ENCODE measurements around the gene SEPTIN5.
"Not testable (repeated sequence)": the region's sequence is repeated elsewhere in the genome, so short reads cannot be mapped to it uniquely, and the experiment has no call there.

The SEPTIN5 gene

DNA sequence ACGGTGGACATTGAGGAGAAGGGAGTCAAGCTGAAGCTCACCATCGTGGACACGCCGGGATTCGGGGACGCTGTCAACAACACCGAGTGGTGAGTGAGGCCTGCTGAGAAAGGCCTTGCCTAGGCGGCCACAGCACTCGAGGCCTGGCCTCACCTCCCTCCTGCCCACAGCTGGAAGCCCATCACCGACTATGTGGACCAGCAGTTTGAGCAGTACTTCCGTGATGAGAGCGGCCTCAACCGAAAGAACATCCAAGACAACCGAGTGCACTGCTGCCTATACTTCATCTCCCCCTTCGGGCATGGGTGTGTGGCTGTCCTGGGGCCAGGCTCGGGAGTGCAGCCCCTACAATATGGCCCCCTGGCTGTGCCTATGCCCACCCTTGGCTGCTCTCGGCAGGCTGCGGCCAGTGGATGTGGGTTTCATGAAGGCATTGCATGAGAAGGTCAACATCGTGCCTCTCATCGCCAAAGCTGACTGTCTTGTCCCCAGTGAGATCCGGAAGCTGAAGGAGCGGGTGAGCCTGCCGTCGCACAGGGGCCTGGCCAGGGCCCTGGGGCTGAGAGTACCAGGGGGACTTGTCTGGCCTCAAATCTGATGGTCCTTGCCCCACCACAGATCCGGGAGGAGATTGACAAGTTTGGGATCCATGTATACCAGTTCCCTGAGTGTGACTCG lies 6.0 kb downstream of the SEPTIN5 start:
- DNase-seq (ENCODE audit: low read depth): no peak

GRCh38 chr22:19720999-19721329 lies 6.7 kb downstream of the SEPTIN5 start:
- DNase-seq (ENCODE audit: low read depth): no peak

DNA sequence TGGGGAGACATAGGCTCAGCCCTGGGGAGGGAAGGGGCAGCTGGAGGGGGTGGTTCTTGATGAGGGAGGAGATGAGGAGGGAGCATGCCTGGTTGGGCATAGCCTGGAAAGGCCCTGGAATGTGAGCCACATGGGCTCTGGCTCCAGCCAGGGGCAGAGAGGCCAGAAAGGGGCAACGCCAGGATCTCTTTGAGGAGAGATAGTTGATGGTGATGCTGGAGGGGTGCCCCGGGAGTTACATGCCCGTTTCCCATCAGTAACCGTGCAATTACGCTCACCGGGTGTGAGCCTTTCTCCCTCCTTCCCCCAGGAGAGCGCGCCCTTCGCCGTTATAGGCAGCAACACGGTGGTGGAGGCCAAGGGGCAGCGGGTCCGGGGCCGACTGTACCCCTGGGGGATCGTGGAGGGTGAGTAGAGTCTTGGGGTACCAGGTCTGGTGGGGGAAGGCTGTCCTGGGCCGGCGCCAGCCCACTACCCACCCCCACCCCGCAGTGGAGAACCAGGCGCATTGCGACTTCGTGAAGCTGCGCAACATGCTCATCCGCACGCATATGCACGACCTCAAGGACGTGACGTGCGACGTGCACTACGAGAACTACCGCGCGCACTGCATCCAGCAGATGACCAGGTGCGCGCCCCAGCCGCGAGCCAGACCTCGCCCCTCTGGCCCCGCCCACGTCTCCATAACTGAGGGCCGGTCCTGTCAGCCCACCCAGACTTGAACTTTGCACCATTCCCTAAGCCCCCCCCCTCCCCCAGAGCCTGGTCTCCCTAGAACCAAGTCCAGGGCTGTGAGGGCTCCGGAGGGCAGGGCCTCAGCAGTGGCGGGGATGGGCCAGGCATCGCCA lies 7.3 kb downstream of the SEPTIN5 start:
- no peak for DNase-seq (ENCODE audit: low read depth)

DNA sequence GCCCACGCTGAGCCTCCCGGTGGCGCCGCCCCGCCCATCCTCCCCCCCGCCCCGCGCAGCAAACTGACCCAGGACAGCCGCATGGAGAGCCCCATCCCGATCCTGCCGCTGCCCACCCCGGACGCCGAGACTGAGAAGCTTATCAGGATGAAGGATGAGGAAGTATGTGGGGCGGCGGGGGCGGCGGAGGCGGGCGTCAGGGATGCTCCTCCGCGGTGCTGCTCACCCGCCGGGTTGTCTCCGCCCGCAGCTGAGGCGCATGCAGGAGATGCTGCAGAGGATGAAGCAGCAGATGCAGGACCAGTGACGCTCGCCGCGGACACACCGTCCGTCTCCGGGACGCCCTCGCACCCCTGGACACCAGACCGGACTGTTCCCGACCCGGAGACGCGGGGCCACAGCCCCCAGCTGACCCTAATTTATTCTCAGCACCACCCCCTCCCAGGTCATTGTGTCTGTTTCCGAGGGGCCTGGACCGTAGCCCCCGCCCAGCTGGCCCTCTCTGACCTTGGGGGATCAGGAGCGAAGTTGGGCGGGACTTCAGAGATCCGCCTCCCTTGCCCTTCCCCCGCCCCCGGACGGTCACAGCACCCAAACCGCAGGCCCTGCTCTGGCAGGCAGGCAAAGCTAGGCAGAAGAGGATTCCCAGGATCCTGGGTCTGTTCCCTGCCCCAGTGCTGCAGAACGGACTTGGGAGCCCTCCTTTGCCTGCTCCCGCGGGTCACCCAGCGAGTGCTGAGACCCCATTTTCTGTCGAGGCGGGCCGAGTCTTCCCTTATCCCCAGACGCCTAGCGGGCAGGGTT lies 8.1 kb downstream of the SEPTIN5 start:
- no peak for DNase-seq (ENCODE audit: low read depth)

GRCh38 chr22:19722982-19723231 lies 8.6 kb downstream of the SEPTIN5 start:
- DNase-seq (ENCODE audit: low read depth): no peak

GRCh38 chr22:19723232-19723982 lies 9.1 kb downstream of the SEPTIN5 start, which contains the start of gene GP1BB:
GP1BB (plus strand) TSS chr22:19723539; CDS start chr22:19723570, 31 bp downstream.
- no peak for DNase-seq (ENCODE audit: low read depth)

DNA sequence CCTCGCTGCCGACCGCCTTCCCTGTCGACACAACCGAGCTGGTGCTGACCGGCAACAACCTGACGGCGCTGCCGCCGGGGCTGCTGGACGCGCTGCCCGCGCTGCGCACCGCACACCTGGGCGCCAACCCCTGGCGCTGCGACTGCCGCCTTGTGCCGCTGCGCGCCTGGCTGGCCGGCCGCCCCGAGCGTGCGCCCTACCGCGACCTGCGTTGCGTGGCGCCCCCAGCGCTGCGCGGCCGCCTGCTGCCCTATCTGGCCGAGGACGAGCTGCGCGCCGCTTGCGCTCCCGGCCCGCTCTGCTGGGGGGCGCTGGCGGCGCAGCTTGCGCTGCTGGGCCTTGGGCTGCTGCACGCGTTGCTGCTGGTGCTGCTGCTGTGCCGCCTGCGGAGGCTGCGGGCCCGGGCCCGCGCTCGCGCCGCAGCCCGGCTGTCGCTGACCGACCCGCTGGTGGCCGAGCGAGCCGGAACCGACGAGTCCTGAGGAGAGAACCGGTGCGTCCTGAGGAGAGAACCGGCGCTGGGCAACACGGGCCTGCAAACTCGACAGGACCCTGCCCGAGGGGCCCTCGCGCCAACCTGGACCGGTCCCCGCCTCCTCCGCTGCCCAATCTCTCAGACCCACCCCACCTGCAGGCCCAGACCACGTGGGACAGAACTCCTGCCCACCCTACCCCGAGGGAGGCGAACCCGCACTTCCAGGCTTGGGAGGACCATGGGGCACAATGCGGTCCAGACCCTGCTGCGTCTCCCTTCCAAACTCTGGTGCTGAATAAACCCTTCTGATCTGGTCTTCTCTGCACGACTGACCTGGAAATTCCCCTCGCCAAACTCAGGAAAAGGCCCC lies 9.9 kb downstream of the SEPTIN5 start:
- DNase-seq (ENCODE audit: low read depth): no peak

GRCh38 chr22:19724927-19725661 lies 10.8 kb downstream of the SEPTIN5 start:
- DNase-seq (ENCODE audit: low read depth): no peak

DNA sequence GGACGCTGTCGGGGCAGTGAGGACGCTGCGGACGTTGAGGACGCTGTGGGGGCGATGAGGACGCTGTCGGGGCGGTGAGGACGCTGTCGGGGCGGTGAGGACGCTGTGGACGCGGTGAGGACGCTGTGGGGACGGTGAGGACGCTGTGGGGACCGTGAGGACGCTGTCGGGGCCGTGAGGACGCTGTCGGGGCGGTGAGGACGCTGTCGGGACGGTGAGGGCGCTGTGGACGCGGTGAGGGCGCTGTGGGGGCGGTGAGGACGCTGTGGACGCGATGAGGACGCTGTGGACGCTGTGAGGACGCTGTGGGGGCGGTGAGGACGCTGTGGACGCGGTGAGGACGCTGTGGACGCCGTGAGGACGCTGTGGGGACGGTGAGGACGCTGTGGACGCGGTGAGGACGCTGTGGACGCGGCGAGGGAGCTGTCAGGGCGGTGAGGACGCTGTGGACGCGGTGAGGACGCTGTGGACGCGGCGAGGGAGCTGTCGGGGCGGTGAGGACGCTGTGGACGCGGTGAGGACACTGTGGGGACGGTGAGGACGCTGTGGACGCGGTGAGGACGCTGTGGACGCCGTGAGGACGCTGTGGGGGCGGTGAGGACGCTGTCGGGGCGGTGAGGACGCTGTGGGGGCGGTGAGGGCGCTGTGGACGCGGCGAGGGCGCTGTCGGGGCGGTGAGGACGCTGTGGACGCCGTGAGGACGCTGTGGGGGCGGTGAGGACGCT lies 11.9 kb downstream of the SEPTIN5 start:
- DNase-seq (ENCODE audit: low read depth): not testable (repeated sequence)

GRCh38 chr22:19727310-19728150 lies 13.2 kb downstream of the SEPTIN5 start:
- DNase-seq (ENCODE audit: low read depth): no peak

DNA sequence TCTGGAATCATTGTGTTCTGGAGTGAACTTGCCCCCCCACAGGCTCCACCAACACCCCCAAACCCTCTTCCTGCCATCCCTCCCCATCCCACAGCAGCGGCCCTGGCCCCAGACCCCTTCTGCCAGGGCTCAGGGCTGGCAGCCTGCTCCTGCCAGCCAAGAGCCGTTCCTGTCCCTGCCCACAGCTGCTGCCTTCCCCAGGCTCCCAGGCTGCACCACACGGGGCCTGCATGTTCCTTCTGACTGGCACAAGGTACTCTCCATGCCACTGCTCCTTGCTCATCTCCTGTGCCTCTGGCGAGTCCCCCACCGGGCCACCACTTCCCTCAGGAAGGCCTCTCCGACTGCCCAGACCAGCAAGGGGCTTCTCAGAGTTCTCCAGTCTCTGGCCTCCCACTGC lies 14.0 kb downstream of the SEPTIN5 start:
- no peak for DNase-seq (ENCODE audit: low read depth)

- DNase-seq (ENCODE audit: low read depth): no peak
Measured at GRCh38 chr22:19728836-19729235, 14.5 kb downstream of the SEPTIN5 start.

DNA sequence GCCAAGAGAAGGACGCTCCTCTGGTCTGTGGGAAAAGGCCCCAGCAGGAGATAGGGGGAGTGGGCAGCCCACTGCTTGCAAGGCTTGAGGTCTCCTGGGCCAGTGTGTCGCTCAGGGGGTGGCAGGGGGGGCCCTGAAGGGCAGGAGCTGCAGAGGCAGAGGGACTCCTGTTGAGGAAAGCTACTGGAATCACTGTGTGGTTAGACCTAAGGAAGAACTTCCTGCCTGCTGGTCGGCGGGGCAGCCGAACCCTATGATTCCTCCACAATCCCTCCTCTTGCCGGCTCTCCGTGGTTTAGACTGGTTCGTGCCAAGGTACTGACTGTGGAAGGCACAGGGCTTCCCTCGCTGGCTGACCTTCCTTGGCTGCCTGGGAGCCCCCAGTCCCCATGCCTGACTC lies 15.2 kb downstream of the SEPTIN5 start:
- DNase-seq (ENCODE audit: low read depth): peak; percentile 23

- no peak for DNase-seq (ENCODE audit: low read depth)
Measured at GRCh38 chr22:19730198-19730597, 15.9 kb downstream of the SEPTIN5 start.

DNA sequence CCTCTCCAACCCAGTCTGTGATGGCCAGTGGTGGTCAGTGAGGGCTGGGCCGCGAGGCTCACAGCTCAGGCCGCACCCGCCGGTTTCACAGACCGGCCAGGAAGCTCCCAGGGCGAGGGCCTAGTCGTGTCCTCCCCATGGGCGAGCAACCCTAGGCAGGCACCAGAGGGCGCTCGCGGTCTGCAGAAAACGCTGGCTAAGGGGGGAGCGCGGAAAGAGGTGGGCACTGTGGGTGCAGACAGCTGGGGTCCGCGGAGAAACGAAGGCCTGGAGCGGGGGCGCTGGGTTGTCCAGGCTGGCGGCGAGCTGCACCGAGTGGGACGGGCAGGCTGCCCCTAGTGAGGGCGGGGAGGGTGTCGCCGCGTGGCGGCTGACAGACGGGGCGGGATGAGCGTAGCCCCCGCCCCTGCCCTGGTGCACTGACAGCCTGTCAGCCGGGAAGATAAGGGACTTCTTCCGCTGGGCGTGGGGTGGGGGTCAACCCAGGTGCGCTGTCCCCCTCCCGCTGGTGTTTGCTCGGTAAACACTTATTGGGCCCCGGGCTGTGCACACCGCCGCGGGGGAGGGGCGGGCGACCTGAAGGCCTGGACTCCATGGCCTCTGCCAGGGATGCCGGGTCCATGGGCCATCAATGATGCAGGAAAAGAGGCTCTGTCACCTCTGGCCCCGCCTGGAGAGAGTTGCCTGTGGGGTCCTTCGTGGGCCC lies 16.5 kb downstream of the SEPTIN5 start:
- DNase-seq (ENCODE audit: low read depth): peak; percentile 84

DNA sequence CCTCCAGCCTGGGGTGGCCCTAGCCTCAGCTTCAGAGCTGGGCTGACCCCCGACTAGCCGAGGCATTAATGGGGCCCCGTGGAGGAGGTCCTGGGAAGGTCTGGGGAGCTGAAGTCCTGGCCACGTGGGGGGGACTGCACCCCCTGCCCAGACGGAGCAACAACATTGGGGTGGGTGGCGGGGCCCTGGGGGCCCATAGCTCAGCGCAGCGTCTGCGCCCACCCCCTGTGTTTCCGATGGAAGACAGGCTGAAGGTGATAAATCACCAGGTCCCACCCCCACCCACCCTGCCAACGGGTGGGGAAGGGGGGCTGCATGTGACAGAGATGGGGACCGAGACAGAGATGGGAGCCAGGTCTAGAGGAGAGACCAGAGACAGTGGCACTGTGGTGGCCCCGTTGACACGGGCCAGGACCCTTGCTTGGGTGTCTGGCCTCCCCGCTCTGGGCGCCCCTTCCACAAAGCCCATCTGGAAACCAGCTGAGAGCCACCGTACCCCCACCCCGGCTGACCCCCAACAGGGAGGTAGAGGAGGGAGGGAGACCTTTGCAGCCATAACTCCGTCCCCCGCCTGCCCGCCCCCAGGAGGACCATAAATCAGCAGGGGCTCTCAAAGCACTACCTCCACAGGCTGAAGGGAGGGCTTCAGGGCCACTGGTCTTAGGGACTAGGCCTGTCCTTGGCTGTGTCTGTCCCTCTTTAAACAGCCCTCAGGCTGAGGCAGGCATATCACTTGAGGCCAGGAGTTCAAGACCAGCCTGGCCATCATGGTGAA lies 17.2 kb downstream of the SEPTIN5 start:
- DNase-seq (ENCODE audit: low read depth): no peak

DNA sequence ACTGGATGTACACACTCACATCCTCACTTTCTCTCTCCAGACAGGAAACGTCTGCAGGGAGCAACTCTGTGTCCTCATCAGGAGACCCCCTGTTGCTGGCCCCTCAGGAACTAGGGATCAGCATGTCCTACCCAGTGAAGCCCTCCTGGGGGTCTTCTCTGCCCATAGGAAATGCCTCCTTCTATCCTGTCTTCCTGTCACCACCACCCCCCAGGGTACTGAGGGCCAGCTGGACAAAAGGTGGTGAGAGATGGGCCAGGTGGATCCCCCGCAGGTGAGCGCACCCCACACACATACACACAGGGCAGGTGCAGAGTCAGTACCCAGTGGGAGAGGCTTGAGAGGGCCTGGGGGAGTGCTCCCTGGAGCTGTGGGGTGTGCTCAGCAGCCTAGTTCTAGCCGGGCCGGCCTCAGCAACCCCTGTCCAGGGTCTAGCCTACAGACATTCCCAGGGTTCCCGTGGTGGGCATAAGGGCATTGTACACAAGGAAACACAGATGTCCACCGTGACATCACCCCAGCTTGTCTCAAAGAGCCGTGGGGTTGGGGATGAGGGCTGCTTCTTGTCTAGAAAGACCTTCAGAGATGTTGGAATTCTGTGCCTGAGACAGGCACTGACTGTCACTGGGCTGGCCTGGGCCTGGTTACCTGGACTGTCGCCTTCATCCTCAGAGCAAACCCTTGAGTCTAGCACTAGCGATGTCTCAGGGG lies 18.3 kb downstream of the SEPTIN5 start:
- no peak for DNase-seq (ENCODE audit: low read depth)

All from ELR (cell line).